DMS153 treated with DMSO at 0.1 percent for 48 hours (cell line): Measurements from ENCODE around the gene WWOX.

Source experiments
- DNase-seq: peaks from one replicate; lab custom pipeline; 2025; ENCODE audit not compliant: unreplicated experiment; lab: John Stamatoyannopoulos, UW

WWOX gene

DNA sequence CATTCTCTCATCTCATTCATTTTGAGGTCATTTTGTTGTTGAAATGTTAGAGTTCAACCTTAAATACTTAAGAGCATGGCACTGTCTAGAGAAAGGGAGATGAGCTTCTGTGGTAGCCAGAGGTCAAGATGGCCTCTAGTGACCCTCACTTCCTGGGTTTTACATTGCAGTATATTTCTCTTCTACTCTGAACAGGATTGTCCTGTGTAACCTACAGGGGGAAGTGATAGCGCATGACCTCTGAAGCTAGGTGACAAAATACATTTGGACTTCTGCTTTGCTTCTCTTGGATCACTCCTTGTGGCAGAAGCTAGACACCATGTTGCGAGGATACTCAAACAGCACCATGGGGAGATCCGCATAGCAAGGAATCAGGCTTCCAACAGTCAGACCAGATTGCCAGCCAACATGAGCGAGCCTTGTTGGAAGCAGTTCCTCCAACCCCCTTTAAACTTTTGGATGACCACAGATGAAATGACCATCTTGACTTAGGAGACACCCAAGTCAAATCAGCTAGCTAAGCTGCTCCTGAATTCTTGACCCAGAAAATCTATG is 752.7 kb downstream of the WWOX start:
- DNase-seq: no peak

DNA sequence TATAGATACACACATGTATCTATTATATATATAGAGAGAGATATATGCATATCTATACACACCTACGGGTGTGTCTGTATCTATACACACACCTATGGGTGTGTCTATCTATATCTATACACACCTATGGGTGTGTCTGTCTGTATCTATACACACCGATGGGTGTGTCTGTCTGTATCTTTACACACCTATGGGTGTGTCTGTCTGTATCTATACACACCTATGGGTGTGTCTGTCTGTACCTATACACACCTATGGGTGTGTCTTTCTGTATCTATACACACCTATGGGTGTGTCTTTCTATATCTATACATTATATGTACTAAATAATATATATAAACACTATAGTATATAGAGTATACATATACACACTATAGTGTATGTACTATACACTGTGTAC is 762.6 kb downstream of the WWOX start:
- no peak for DNase-seq

DNA sequence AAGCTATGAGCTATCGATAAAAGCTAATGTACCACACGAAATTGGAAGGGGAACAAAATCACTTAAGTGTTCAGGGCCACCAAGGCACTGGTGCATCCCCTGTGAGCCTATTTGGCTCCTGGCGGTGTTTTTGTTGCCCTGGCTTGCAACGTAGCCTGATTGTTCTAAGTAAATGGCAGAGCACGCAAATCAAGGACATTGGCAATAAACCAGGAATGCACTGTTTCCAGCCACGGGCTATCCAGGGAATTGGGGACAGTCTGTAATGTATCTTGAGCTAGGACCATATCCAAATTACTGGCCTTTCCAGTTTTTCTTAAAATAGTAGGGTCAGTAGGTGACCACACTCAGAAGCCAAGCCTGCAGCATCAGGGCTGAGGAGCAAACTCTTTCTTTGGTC is 767.1 kb downstream of the WWOX start:
- no peak for DNase-seq

DNA sequence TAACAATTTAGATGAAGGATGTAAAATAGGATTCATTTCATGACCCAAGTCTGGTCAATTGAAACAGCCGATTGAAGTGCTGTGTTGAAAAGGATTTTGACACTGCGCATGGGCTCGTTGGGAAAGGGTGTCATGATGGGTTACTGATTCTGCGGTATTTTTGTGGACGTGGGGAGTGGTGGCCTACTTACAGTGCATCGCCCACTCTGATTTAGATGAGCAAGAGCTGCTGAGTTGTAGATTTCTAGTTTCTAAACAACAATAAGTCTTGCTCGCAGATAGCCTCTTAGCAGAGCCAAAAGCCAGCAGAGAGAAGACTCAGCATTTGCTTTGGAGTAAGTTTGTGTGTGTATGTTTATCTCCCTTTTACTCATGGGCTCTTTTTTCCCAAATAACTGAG is 770.0 kb downstream of the WWOX start:
- no peak for DNase-seq

DNA sequence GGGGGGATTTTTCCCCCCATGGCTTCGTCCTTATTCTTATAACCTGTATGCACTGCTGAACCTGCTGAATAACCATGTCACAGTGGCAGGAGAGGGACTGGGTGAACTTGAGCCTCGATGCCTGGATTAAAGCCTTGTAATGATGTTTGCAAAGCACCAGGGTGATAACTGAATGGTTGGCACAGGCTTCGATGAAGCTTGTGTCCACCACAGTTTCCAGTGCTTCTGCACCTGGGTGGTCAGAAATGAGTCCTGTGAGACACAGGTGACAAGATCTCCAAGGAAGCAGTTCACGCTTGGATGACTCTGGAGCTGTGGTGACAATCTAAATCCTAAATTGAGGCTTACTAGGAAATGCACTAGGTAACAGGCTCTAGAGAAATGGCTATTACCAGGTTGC is 771.8 kb downstream of the WWOX start:
- no peak for DNase-seq

DNA sequence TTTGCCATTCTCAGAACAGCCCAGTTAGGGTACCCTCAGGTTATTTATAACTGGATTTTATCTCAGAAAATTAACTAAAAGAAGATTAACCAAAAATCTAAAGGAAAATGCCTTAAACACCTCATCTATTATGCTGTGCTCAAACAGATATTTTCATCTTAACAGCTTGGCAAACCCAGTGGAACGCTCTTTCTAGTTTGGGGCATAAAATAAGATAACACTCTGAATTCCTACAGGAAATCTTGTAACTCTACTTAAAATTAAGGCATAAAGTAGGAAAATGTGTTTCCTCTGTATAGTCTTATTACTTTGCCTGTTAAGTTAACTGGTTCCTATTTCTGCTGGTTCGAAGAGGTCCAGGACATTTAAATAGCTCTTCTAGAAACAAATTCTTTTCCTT is 777.2 kb downstream of the WWOX start:
- DNase-seq: no peak

DNA sequence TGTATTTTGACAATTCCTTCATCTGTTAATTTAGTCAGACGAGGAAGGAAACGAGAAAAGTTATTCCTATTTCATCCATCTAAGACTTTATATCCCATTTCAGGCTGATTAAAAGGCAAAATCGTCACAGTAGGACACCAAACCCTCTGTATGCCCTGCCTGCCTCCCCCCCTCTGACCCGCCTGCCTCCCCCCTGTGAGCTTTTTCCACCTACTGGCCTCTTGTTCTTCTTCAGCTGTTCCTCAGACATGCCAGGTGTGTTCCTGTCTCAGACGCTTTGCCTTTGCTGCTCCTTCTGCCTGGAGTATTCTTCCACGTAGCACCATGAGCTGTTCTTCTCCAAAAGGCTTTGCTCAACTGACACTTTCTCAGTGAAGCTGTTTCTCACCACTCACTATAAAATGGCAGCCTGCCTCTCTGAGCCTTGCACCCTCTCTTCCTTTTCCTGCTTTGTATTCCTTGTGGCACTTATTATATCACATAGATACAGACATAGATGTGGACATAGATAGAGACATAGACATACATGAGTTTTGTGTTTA is 777.7 kb downstream of the WWOX start:
- DNase-seq: no peak

DNA sequence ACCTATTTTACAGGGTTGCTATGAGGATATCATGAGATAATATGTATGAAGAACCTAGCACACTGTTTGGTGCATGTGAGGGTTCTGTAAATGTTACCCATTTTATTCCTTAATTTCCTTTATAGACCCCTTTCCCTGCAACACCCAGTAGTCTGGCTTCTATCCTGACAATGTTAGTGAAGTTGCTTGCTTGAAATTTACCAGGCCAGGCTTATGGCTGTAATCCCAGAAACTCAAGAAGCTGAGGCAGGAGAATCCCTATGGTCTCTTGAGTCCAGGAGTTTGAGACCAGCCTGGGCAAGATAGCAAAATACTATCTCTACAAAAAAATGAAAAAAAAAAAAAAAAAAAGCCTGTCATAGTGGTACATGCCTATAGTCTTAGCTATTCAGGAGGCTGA is 779.1 kb downstream of the WWOX start:
- no peak for DNase-seq

DNA sequence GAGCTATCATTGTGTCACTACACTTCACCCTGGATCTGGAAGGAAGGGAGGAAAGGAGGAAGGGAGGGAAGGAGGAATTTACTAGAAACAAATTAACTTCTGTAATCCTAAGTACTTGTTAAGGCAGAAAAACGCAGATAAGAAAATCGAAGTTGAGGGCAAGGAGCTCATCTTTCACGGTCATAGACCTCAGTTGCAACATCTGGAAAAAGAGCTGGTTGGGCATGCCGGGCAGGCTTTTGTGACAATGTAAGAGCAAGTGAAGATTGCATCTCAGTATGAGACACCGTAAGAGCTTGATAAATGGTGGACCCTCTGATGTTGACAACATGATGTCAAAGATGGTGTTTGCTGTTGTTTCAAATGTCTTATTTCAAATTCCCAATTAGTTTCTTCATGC is 779.6 kb downstream of the WWOX start:
- no peak for DNase-seq

DNA sequence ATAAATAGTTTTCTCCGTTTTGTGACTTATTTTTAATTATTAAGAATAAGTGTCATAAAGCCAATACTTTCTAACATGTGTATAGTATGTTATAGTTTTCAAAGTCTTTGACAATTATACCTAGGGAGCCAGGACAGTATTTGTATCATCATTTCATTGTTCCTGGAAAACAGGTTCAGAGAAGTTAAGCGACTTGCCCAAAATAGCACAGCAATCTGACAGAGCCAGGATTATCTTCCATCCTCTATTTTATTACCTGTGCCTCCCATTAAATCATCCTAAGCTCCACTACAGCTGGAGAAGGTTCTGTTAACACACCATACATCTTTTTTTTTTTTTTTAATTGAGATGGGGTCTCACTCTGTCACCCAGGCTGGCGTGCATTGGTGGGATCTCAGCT is 782.7 kb downstream of the WWOX start:
- DNase-seq: no peak

DNA sequence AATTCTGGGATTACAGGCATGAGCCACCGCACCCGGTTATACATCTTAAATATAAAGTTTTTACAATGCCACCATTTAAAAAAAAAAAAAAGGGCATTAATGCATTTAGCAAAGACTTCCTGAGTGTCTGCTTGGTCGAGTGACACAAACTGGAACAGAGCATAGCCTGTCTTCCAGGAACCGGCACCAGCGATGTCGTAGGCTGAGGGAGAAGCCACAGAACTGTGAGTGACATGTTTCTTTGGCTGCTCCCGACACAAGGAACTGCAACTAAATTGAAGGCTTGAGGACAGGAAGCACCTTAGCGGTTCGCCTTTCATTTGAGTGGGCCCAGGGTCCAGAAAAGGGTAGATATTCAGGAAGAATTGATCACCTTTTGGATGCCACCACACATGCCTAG is 783.3 kb downstream of the WWOX start:
- no peak for DNase-seq

DNA sequence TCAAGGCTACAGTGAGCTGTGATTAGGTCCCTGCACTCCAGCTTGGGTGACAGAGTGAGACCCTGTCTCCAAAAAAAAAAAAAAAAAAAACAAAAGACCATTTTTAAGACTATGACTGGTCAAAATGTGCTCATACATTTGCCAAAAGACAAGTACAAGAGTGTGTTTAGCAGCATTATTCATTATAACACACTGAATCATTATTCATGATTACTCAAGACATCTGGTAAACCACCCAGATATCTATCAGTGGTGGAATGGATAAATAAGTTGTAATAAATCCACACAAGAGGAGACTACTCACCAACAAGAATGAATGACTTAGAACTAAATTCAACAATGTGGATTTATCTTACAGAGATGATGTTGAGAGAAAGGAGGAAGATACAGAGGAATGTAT is 784.8 kb downstream of the WWOX start:
- no peak for DNase-seq

DNA sequence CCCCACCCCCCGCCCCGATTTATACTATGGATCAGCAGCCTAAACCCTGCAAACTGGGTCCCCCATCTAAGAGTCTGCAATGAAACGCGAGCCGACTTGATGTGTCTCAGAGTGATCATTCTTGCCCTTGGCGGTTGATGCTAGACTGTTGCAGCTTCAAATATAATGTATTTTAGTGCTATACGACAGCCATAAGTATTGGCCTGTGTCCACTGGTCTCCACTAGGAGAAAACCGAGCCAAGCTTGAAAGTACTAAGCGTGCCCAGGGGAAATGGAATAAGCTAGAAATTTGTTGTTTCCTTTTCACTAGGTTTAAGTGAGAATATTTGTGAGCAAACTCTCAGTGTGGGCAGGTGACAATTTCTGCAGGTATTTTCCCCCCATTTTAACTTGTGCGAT is 789.9 kb downstream of the WWOX start:
- DNase-seq: no peak

DNA sequence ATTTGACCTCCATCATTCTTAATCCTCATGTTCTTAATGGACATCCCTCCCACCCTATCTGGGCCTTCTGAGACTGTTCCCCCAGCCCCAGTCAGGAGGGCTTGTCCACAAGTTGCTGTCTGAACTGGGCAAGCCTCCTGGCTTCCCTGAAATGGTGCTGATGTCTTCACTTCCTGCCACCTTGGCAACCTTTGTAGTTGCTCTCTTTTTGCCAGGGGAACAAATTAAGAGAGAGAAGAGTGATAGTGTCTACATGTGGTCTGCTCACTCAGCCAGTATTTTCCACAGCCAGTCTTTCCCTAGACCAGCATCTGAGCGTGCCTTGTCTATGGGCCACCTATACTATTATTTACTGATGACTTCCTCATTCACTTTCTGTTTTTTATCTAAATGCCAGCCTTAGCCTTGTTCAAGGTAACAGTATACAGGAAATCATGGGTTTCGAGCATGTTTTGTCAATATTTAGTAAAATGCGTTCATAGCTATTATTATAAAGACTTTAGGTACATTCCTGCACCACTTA is 791.0 kb downstream of the WWOX start:
- no peak for DNase-seq

DNA sequence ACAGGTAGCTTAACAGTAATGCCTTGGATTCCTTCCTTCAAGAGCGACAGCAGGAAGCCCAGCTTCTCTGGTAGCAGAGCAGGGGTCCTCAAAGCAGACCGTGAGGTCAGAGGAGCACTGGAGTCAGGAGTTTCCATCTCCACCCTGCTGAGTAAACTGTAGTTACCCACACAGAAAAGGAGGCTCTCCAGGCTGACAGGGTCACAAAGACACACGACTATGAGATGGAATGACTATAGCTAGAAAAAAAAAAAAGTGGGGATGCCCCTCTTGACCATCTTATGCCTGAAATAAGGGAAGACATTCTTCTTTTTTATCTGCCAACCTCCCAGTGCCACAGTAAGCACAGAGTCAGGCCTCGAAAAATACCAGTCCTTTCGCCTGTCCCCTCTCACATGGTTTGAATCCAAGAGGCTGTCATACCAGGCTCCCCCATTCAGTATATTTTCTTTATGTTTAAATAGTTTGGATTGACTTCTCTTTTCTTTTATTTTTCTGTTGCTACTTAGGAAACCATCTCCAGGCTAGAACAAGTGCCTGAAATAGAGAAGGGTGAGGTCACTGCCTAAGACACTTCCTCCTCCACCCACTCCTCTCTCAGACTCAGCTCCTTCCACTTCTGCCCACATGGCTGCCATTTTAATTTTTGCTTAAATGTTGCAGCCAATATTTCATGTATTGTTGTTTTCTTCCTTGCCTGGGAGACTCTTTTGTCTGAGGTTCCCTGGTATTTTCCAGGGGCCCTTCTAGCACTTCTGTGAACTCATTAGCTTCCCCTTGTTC is 793.7 kb downstream of the WWOX start:
- no peak for DNase-seq

DNA sequence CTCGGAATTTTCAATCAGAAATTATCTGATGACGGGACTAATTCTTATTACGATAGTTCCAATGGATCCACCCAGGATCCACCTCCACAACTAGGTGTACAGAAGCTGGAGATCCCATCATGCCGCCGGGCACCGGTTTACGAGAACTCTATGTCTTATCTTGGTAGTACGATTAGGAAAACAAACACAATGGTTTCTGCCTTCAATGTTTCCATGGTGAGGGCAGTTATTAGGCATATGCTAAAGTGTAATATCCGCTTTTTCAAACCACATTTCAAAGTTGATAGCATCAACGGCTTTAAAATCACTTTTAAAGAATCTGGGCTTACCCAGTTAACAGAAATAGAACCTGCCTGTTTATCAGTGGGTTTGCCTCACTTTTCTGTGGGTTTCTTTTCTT is 795.4 kb downstream of the WWOX start:
- no peak for DNase-seq

DNA sequence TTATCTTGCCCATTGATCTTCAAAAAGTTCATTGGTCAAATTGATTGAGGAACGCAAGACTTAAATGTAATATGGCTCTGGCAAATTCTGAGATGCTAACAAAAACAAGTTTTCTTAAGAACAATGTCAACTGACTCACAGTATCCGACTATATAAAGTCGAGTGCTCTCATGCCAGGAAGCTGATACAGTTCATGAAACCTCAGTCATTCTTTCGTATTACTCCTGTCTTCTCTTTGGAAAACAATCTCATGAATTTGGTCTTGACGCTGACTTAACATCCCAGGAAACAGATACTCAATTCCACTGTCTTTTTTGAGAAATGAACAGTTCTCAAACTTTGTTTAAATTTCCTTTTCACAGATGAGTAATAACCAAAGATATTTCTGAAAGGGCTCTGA is 796.2 kb downstream of the WWOX start:
- DNase-seq: no peak

DNA sequence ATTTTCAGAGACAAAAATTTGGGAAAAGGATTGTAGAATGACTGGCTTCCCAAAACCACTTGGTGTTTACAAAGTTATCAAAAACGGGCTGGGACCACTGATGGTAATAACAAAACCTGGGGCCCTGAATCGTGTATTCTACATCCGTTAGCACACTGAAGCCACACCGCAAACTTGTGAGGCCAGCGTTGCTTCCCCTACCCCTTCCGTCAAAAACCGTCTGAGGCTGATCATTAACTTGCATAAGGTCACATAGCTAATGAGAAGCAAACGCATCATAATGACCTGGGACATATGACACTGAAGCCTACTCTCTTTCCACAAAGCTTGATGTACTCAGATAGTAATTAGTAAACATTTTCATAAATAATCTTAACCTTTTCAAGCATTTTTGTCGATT is 796.8 kb downstream of the WWOX start:
- DNase-seq: no peak

DNA sequence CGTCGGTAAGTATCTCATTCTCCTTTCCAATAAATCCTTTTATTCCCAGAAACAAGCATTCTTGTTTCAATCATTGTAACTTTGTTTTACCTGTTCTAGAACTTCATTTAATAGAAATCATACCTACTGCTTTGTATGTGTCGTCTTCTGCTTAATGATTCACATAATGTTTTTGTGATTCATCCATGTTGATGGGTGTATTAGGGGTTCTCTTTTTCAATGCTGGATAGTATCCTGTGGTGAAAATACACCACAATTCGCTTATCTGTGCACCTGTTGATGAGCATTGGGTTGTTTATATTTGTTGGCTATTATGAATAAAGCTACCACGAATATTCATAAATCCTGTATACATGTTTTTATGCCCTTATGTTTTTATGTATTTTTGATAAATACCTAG is 797.8 kb downstream of the WWOX start:
- DNase-seq: no peak

DNA sequence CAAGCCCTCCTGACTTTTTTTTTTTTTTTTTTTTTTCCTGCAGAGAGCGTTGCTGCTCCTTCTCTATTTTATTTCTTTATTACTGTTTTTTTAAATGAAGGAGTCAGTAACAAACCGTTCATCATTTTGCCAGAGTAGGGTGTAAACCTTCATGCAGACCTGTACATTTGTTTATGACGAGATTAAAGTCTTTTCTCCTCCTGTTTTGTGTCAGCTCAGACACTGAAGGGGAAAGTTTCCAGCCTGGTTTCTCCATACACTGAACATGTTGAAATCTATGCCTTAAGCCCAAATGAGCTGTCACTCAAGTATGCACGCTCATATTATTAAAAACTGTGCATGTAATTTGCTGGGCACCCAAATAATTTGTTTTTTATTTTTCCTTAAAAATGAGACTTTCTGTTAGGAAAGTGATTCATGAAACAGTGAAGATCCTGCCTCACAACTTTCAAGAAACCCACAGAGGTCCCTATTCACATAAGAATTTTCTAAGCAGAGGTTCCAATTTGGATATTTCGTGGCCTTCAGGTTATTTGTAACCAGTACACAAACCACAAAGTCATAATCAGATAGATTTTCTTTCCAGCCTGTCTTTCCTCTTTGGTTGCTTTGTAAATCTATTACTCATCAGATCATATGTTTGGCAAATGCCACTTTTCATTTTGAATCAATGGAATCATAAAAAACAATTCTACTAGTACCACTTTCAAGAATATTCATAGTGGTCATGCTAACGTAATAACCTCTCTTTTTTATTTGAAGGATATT is 800.8 kb downstream of the WWOX start:
- no peak for DNase-seq

DNA sequence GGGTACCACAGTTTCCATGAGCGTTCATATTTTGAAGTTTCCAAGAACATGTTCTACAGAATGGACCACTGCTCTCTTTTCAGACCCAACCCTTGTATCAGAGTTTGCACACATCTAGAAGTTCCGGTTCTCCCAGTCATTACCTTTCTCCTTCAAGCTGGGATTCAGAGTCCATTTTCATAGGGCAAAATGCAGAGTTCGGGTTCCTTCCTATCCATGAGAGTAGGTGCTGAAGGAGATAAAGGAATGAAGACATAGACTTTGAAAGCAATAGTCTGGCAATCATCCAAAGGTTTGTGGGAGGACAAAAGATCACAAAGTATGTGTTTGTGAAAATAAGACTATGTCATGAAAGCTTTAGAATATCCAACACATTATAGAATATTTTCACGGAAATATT is 801.5 kb downstream of the WWOX start:
- no peak for DNase-seq

DNA sequence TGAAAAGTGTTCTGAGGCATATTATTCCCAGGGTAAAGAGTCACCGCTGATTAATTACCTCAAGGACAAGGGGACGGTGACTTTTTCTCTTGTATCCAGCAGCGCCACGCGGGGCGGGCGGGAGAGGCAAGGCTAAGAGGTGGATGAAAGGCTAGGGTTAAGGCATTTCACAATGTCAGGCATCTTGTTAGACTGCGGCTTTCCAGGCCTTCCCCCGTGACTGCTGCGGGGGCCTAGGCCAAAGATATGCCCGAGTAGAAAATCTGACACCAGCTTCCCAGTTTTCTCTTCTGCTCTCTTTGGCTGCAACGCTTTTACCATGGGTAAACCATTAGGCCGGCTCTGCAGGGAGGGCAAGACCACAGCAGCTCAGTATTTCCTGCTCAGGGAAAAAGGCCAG is 802.9 kb downstream of the WWOX start:
- no peak for DNase-seq
